H7 (cell line): ENCODE results near the gene CANT1. TPM values are rescaled to one million over a fixed set of nuclear protein-coding genes. Genes with fewer than 3 reads are reported as not detected.

Experiments used
- DNase-seq: peaks from one replicate; pipeline ENCODE4 v3.0.0; 2012
- H3K27me3 ChIP-seq: 2 replicates; pipeline ENCODE4 v1.6.0; 2011; ENCODE audit warnings: mild to moderate bottlenecking, low read length; ENCODE audit not compliant: control insufficient read depth, insufficient read depth
- H3K36me3 ChIP-seq: replicated peaks from 2 replicates; pipeline ENCODE4 v1.5.1; 2011; ENCODE audit warnings: low read length; ENCODE audit not compliant: control insufficient read depth, insufficient read depth
- H3K4me3 ChIP-seq: 2 replicates; pipeline ENCODE4 v1.5.1; 2011; ENCODE audit warnings: low read depth, mild to moderate bottlenecking, control low read depth, low read length, moderate library complexity; ENCODE audit not compliant: insufficient read depth
- total RNA-seq: library from RNA; depleted of rRNA; stranded (reverse); fragments of >200 nt; shearing (Covaris generic); gene quantifications from 2 replicates; pipeline ENCODE4 v1.2.3, GENCODE V29; 2014

The CANT1 gene
- total RNA-seq, 1 experiment from 2014 or later = 29.6 TPM

- H3K27me3 ChIP-seq = no peaks in the 10 kb centered on the region
- no peak overlapping the region for H3K4me3 ChIP-seq
- H3K36me3 ChIP-seq = no peaks in the 10 kb centered on the region
- peak; percentile 16 for DNase-seq
These were observed 37.3 kb upstream of the CANT1 start for GRCh38 chr17:79046916-79047280.

DNA sequence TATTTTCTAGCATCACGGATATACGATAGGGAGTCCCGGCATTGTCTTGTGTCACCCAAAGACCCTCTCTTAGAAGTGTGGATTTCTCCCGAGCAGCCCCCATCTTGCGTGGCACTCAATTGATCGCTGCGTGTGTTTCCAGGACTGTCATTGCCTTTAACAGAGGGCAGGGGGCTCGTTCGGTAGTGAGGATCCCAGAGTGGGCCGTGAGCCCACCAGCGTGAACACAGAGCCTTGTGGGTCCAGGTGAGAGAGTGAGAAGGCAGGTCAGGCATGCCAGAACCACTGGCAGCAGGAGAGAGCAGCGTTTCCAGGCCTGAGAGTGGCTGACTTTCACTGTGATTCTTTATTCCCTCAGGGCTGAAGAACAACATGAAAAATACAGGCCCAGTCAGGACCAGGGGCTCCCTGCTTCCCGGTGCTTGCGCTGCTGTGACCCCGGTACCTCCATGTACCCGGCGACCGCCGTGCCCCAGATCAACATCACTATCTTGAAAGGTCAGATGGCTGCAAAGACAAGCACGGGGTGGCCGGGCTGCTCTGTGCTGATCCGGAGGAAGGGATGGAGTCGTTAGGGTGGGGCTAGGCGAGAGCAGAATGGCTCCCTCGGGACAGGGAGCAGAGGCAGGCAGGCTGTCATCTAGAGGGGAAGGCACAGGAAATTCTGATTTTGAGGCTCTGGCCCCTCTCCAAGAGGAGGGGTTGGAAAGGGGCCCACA is 36.8 kb upstream of the CANT1 start:
- H3K27me3 ChIP-seq = no peaks in the 10 kb centered on the region
- no peaks in the 10 kb centered on the region for H3K36me3 ChIP-seq
- no peak overlapping the region for H3K4me3 ChIP-seq
- peak; percentile 65 for DNase-seq

DNA sequence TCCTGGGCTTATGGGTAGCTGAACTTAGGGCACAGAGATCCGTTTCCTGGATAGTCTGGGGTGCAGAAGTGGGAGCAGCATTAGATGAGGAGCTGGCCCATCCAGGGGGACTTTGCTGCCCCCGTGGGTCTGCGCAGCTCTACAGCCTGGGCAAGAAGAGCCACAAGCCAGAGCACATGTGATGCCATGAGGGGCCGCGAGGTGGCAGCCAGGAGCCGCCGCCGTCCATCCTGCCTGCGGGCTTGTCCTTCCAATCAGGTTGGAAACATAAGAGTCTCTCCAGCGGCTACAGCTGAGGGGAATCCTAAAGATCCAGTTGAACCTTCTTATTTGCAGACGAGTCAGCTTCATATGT is 36.3 kb upstream of the CANT1 start:
- no peaks in the 10 kb centered on the region for H3K27me3 ChIP-seq
- no peak overlapping the region for H3K4me3 ChIP-seq
- DNase-seq = peak; percentile 93
- H3K36me3 ChIP-seq = no peaks in the 10 kb centered on the region

GRCh38 chr17:79045001-79045729 is 35.6 kb upstream of the CANT1 start:
- H3K4me3 ChIP-seq = no peak overlapping the region
- no peaks in the 10 kb centered on the region for H3K27me3 ChIP-seq
- H3K36me3 ChIP-seq = no peaks in the 10 kb centered on the region
- DNase-seq = no peak

DNA sequence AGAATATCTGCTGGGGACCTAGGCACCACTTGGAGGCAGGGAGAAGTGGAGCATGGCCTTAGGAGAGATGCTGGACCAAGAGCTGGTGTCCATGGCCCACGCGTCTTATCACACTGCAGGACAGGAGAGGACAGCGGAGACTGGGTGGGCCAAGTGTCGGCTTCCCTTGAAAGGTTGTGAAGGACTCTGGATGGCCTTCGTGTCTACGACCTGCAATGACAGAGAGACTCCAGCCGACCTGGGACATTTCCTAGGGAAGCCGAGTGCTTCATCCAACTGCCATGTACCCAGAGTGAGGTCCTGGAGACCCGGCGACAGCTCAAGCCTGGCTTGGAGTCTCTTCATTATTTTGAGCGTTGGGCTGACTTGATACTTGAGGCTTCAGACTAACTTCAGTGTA is 34.9 kb upstream of the CANT1 start:
- DNase-seq = no peak
- Histone ChIP-seq H3K4me3 (no peak overlapping the region), H3K27me3 (no peaks in the 10 kb centered on the region), H3K36me3 (no peaks in the 10 kb centered on the region)

DNA sequence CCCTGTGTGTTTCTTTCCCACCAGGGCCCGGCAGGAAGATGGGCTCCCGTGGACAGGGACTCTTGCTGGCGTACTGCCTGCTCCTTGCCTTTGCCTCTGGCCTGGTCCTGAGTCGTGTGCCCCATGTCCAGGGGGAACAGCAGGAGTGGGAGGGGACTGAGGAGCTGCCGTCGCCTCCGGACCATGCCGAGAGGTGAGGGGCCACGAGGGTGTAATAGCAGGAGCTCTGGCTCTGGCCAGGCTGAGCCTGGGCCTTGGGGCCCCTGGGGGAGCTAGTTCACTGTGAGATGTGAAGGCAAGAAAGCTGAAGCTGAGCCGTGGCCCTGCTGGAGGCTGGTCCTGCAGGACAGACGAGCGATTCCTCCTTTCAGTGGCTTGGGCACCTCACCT is 34.4 kb upstream of the CANT1 start:
- no peaks in the 10 kb centered on the region for H3K27me3 ChIP-seq
- no peak for DNase-seq
- no peaks in the 10 kb centered on the region for H3K36me3 ChIP-seq
- H3K4me3 ChIP-seq = no peak overlapping the region

DNA sequence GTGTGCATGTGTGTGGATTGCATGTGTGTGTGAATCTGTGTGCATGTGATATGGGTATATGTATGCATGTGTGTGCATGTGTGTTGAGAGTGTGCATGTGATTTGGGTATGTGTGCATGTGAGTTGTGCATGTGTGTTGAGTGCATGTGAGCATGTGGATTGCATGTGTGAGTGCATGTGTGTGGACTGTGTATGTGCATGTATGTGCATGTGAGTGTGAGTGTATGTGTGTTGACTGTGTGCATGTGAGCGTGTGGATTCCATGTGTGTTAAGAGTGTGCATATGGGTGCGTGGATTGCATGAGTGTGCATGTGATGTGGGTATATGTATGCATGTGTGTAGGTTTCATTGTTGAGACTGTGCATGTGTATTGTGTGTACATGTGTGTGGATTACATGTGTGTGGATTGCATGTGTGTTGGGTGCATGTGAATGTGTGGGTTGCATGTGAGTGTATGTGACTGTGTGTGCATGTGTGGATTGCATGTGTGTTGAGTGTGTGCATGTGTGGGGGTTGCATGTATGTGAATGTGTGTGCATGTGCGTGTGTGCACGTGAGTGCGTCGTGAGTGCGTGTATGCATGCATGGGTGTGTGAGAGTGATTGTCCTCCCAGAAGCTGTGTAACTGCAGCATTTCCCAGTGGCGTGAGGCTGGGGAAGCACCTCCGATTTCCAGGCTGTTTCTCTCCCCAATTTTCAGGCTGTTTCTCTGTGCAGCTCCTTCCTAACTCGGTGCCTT is 33.8 kb upstream of the CANT1 start:
- no peaks in the 10 kb centered on the region for H3K27me3 ChIP-seq
- no peaks in the 10 kb centered on the region for H3K36me3 ChIP-seq
- DNase-seq = no peak
- H3K4me3 ChIP-seq = no peak overlapping the region

DNA sequence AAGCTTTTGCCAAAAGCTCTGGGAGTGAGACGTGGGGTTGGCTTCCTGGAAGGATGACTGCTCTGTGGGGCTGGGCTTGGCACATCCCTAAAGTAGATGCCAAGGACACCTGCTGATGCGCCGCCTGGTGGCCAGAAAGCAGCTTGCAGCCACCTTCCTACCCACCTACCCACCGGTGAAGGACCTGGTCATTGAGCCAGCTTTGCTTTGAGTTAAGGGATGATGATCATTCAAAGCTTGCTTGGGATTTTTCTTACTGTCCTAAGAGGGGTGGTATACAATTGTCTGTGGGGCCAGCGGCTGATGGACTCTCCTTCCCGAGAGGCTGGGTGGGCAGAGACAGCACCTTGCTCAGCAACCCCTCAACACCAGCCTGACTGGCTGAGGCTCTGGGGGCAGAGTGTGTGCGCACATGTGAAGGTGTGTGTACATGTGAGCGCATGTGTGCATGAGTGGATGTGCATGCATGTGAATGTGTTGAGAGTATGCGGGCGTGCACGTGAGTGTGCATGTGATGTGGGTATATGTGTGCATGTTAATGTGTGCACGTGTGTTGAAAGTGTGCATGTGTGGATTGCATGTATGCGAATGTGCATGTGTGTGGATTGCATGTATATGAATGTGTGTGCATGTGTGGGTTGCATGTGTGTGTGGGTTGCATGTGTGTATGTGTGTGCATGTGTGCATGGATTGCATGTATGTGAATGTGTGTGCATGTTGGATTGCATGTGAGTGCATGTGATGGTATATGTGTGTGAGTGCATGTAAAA is 33.0 kb upstream of the CANT1 start:
- Histone ChIP-seq H3K36me3 (no peaks in the 10 kb centered on the region), H3K27me3 (no peaks in the 10 kb centered on the region), H3K4me3 (no peak overlapping the region)
- peak; percentile 94 for DNase-seq

DNA sequence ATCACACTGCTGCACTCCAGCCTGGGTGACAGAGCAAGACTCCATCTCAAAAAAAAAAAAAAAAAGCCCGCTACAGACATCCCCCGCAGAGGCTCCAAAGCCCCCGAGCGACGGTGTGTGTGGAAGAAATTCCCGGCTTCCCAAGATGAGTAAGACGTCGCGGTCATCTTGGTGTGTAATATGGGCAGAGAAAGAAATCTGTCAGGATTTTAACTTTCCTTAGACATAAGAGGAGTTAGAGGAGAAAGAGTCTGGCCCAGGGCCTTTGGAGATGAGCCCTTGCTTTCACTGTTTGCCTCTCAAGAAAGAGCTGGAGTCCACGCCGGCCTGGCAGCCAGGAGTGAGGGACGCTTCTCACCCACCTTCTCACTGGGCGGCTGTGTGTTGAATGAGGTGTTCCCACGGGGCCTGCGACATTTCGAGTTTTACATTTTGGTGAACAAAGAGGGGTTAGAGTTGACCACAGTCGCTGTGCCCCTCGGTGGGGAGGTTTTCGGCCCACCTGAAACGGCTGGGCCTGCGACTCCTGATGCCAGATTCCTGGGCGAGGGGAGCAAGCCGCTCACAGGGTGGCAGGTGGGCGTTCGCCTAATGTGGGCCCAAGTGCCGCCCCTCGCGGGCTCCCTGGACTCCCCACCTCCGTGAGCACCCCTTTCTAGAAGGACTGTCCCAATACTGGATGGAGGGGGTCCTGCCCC is 32.3 kb upstream of the CANT1 start:
- Histone ChIP-seq H3K4me3 (no peak overlapping the region), H3K36me3 (no peaks in the 10 kb centered on the region), H3K27me3 (no peaks in the 10 kb centered on the region)
- no peak for DNase-seq

- H3K4me3 ChIP-seq = no peak overlapping the region
- H3K27me3 ChIP-seq = no peaks in the 10 kb centered on the region
- no peak for DNase-seq
- H3K36me3 ChIP-seq = no peaks in the 10 kb centered on the region
These were observed 31.5 kb upstream of the CANT1 start for GRCh38 chr17:79041041-79041570.

- H3K4me3 ChIP-seq = no peak overlapping the region
- no peak for DNase-seq
- H3K36me3 ChIP-seq = no peaks in the 10 kb centered on the region
- no peaks in the 10 kb centered on the region for H3K27me3 ChIP-seq
These were observed 30.3 kb upstream of the CANT1 start for GRCh38 chr17:79039886-79040285.

DNA sequence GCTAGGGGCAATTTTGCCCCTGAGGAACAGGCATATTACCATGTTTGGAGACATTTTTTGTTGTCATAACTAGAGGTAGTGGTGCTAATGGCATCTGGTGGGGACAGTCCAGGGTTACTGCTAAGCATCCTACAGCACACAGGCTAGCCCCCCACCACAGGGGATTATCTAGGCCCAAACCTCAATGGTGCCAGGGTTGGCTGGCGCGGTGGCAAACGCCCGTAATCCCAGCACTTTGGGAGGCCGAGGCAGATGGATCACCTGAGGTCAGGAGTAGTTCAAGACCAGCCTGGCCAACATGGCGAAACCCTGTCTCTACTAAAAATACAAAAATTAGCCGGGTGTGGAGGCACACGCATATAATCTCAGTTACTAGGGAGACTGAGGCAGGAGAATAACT is 29.6 kb upstream of the CANT1 start:
- no peak for DNase-seq

DNA sequence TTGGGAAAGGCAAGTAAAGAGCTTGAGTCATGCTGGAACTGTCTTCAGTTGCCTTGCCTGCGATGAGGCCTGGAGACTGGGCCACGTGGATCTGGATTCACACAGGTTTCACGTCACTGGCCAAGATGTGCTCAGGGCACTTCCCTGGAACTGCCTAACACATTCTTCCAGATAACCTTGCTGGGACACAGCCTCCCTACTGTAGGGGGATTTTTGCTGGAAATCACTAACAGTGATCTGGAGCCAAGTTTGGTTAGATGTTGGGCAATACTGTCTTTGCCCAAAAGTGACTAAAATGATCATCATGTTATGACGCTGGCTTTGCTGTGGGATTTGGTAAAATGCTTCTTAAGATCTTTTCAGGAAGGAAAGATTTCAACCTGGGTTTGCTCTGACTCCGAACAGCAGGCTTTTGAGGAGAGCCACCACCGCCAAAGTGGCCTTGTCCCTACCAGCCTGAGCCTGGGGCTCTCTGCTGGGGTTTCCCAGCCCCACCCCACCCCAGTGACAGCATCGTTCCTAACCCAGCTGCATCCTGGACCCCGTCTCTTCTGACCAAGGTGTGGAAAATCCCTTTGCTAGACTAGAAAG is 29.1 kb upstream of the CANT1 start:
- no peak overlapping the region for H3K4me3 ChIP-seq
- no peak for DNase-seq
- H3K36me3 ChIP-seq = no peaks in the 10 kb centered on the region
- no peaks in the 10 kb centered on the region for H3K27me3 ChIP-seq

More for the DNA sequence above, 29.6 kb upstream of the CANT1 start:
- no peaks in the 10 kb centered on the region for H3K36me3 ChIP-seq
- H3K4me3 ChIP-seq = no peak overlapping the region
- no peaks in the 10 kb centered on the region for H3K27me3 ChIP-seq
